Thoracic aorta (tissue), 2 donors: Measurements from ENCODE around the gene KRT28. TPM values are rescaled to one million over a fixed set of nuclear protein-coding genes. Genes with fewer than 3 reads are reported as not detected.

Experiments
- ATAC-seq: fragments of 150-250 bp; one replicate; pipeline ENCODE4 v1.8.0; 2017; ENCODE audit warnings: low read depth; ENCODE audit not compliant: insufficient number of reproducible peaks, low FRiP score
- DNase-seq: peaks from one replicate; pipeline ENCODE4 v3.0.0-alpha.2; 2020; ENCODE audit warnings: low spot score
- H3K27ac ChIP-seq, 2 donors: fragments of 200-600 bp; sonication (generic); 1 replicate in 1 of 2; 2 replicates in 1 of 2; pipeline ENCODE4 v1.5.1; 2016; ENCODE audit warnings: mild to moderate bottlenecking in 2 of 2, moderate library complexity in 2 of 2
- H3K27me3 ChIP-seq: fragments of 200-600 bp; sonication (generic); replicated peaks from 2 replicates; pipeline ENCODE4 v1.6.0; 2016; ENCODE audit warnings: mild to moderate bottlenecking; ENCODE audit not compliant: insufficient read depth
- H3K36me3 ChIP-seq: fragments of 200-600 bp; sonication (generic); one replicate; pipeline ENCODE4 v1.5.1; 2016
- H3K4me1 ChIP-seq, 2 donors: fragments of 200-600 bp; sonication (generic); 1 replicate in 1 of 2; 2 replicates in 1 of 2; pipeline versions ENCODE4 v1.5.1 to v1.6.0; 2016; ENCODE audit warnings: low read depth in 2 of 2, mild to moderate bottlenecking in 1 of 2; ENCODE audit not compliant: control insufficient read depth in 1 of 2
- H3K4me3 ChIP-seq: fragments of 200-600 bp; sonication (generic); 2 replicates; pipeline ENCODE4 v1.5.1; 2016; ENCODE audit warnings: mild to moderate bottlenecking
- H3K9me3 ChIP-seq: fragments of 200-600 bp; sonication (generic); 2 replicates; pipeline ENCODE4 v1.5.1; 2016
- CTCF ChIP-seq: fragments of 200-600 bp; sonication (generic); IDR thresholded peaks from one replicate; pipeline ENCODE4 v1.5.1; 2019; ENCODE audit warnings: antibody characterized with exemption
- total RNA-seq, 2 donors: library from RNA; depleted of rRNA; stranded (reverse); fragments of >200 nt; gene quantifications; one replicate each; pipeline versions ENCODE4 v1.1.0 to v1.2.3, GENCODE V29; 2016

The KRT28 gene
- total RNA-seq, 2 donors from 2014 or later = not detected

DNA sequence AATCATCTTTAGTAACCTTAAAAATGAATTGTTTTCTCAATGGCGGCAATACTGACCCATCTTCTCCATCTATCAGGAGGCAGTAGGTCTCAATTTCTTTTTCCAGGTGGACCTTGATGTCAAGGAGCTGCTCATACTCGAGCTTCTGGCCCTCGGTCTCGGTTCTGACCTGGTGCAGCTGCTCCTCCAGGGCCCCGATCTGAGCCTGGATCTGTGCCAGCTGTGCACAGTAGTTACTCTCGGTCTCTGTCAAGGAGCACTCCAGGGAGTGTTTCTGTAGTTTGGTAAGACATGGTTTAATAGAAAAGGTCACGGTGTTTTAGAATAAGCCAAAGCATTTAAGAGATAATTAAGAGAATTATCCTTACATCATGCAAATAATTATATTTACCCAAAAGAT lies 22.3 kb downstream of the KRT28 start:
- no peak for ATAC-seq
- H3K4me3 ChIP-seq = no peak overlapping the region
- no peak for DNase-seq
- no peaks in the 10 kb centered on the region for H3K36me3 ChIP-seq
- TF ChIP-seq CTCF = no peak
- no peak overlapping the region for H3K27ac ChIP-seq
- no peaks in the 10 kb centered on the region for H3K4me1 ChIP-seq
- H3K27me3 ChIP-seq = no peaks in the 10 kb centered on the region
- H3K9me3 ChIP-seq = no peaks in the 10 kb centered on the region

DNA sequence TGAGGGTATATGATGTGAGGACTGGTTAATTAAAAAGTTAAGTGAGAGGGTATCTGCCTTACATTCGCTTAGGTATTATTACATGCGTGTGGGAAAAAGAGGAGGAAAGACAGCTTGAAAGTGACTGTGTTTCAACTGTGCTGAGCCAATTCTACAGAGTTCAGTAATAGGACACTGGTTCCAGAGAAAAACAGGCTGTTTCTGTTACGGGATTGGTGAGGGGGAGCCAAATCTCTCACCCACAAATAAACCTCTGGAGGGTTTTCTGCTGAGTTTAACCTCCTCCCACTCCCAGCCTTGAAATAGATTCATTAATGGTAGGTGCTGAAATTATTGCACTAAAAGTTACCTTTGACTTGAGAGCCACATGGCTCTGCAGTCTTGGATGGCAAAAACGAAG lies 23.8 kb downstream of the KRT28 start:
- Histone ChIP-seq H3K27me3 (no peaks in the 10 kb centered on the region), H3K4me3 (no peak overlapping the region), H3K27ac (no peak overlapping the region), H3K9me3 (no peaks in the 10 kb centered on the region), H3K36me3 (no peaks in the 10 kb centered on the region), H3K4me1 (no peaks in the 10 kb centered on the region)
- TF ChIP-seq CTCF = no peak
- no peak for DNase-seq
- no peak for ATAC-seq

- DNase-seq (no peak), ATAC-seq (no peak)
- TF ChIP-seq CTCF = no peak
- H3K9me3 ChIP-seq = no peaks in the 10 kb centered on the region
- H3K27me3 ChIP-seq = no peaks in the 10 kb centered on the region
- H3K36me3 ChIP-seq = no peaks in the 10 kb centered on the region
- H3K4me1 ChIP-seq = no peaks in the 10 kb centered on the region
- H3K4me3 ChIP-seq = no peak within 1 kb of the TSS
- no peak within 1 kb of the TSS for H3K27ac ChIP-seq
Measured at GRCh38 chr17:40772101-40772500, 27.7 kb downstream of the KRT28 start, which contains the start of gene KRT26. Gene KRT26 (minus strand): TSS chr17:40772201. CDS start chr17:40772113, 88 bp downstream.

DNA sequence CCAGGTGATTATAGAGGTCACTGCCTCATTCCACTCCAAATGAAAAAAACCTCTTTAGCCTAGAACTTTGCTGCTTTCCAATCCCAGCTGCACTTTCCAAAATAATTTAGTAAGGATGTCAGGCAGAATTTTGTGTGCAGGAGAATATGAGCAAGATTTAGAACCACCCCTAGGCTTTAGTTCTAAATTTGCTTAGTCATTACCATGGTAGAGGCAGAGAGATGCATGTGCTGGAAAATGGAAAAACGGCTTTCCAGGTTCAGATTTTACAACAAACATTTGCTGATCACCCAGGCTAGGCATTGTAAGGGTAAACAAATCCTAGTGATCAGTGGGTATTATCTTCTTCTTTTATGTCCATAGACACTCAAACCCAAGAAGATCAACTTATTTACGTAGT lies 34.1 kb downstream of the KRT28 start:
- H3K36me3 ChIP-seq = no peaks in the 10 kb centered on the region
- H3K27ac ChIP-seq = no peak overlapping the region
- no peaks in the 10 kb centered on the region for H3K27me3 ChIP-seq
- no peak for ATAC-seq
- no peaks in the 10 kb centered on the region for H3K4me1 ChIP-seq
- no peak for TF ChIP-seq CTCF
- H3K4me3 ChIP-seq = no peak overlapping the region
- peaks cover 9% of the 10 kb centered on the region for H3K9me3 ChIP-seq
- DNase-seq = no peak

DNA sequence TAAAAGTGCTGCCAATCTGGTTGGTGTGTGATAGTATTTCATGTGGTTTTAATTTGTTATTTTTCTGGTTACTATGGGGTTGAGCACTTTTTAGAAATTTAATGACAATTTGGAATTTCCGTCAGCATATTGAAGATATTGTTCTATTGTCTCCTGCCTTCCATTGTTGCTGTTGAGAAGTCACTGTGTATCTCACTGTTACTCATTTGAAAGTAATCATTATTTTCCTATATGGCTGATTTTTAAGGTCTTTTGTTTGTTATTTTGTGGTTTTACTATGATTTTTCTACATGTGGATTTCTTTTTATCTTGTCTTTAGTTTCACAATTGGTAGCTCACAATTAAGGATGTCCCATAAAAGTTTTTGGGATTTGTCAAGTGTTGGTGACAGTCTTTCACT lies 36.0 kb downstream of the KRT28 start:
- Histone ChIP-seq H3K27me3 (no peaks in the 10 kb centered on the region), H3K4me1 (no peaks in the 10 kb centered on the region), H3K4me3 (no peak overlapping the region), H3K27ac (no peak overlapping the region), H3K9me3 (peaks cover 23% of the 10 kb centered on the region), H3K36me3 (no peaks in the 10 kb centered on the region)
- DNase-seq (no peak), ATAC-seq (no peak)
- no peak for TF ChIP-seq CTCF
